HG03103 (cell line): ENCODE measurements around the gene ARTN.

Experiments used
- ATAC-seq: cut with Tn5 transposase; IDR thresholded peaks from one replicate; pipeline ENCODE4 v1.9.1; 2021; ENCODE audit warnings: low read depth; ENCODE audit not compliant: unreplicated experiment

ARTN gene

GRCh38 chr1:43933386-43934100 lies at the start of gene ARTN:
Gene ARTN, plus strand, starts transcription at chr1:43933801. Its CDS starts 1,856 bp downstream, at chr1:43935657.
- ATAC-seq = no peak

GRCh38 chr1:43885279-43885801 lies 48.3 kb upstream of the ARTN start:
- no peak for ATAC-seq

GRCh38 chr1:43887748-43888147 lies 45.9 kb upstream of the ARTN start:
- no peak for ATAC-seq

GRCh38 chr1:43890815-43891214 lies 42.8 kb upstream of the ARTN start:
- ATAC-seq = no peak

- ATAC-seq = no peak
Measured at GRCh38 chr1:43893006-43893405, 40.6 kb upstream of the ARTN start.

- no peak for ATAC-seq
Measured at GRCh38 chr1:43898981-43899380, 34.6 kb upstream of the ARTN start.

GRCh38 chr1:43900386-43900785 lies 33.2 kb upstream of the ARTN start:
- no peak for ATAC-seq

- ATAC-seq = no peak
Measured at GRCh38 chr1:43901196-43901961, 32.2 kb upstream of the ARTN start.

GRCh38 chr1:43902058-43902831 lies 31.4 kb upstream of the ARTN start:
- no peak for ATAC-seq

GRCh38 chr1:43904660-43905551 lies 28.7 kb upstream of the ARTN start:
- ATAC-seq = no peak

GRCh38 chr1:43908226-43908625 lies 25.4 kb upstream of the ARTN start:
- ATAC-seq = no peak

- no peak for ATAC-seq
Measured at GRCh38 chr1:43908858-43909257, 24.7 kb upstream of the ARTN start.

- ATAC-seq = no peak
Measured at GRCh38 chr1:43910343-43910742, 23.3 kb upstream of the ARTN start.

- no peak for ATAC-seq
Measured at GRCh38 chr1:43912607-43913006, 21.0 kb upstream of the ARTN start.

GRCh38 chr1:43913051-43913501 lies 20.5 kb upstream of the ARTN start:
- no peak for ATAC-seq

- no peak for ATAC-seq
Measured at GRCh38 chr1:43913666-43914360, 19.8 kb upstream of the ARTN start.

- no peak for ATAC-seq
Measured at GRCh38 chr1:43914576-43915525, 18.8 kb upstream of the ARTN start.

- no peak for ATAC-seq
Measured at GRCh38 chr1:43919906-43920305, 13.7 kb upstream of the ARTN start.
